H1 (cell line): Measurements from ENCODE around the gene PET117. TPM values are rescaled to one million over a fixed set of nuclear protein-coding genes. Genes with fewer than 3 reads are reported as not detected.

Experiments used
- CTCF ChIA-PET: fragments of 300-600 bp; sonication (Branson Sonifier 250); formaldehyde crosslinking; loops from one replicate; lab custom pipeline; 2021; ENCODE audit not compliant: partially characterized antibody; lab: Charles Lee
- POLR2A ChIA-PET: fragments of 300-600 bp; sonication (Branson Sonifier 250); formaldehyde crosslinking; loops from one replicate; lab custom pipeline; 2021; ENCODE audit warnings: inconsistent platforms; ENCODE audit not compliant: partially characterized antibody; lab: Charles Lee
- DNase-seq, 2 experiments: peaks; one replicate each; pipeline versions ENCODE4 v3.0.0 to v3.0.0-alpha.2; 2010 to 2022; ENCODE audit warnings: low spot score in 2 of 2, low read depth in 1 of 2, mixed read lengths in 1 of 2
- FAIRE-seq: peaks from 2 replicates; lab custom pipeline; 2011; peaks lifted over from hg19 to GRCh38; lab: Jason Lieb, UNC
- H2AFZ ChIP-seq: 2 replicates; pipeline ENCODE4 v1.8.1; 2012; ENCODE audit warnings: low read length, inconsistent platforms
- H2AK5ac ChIP-seq: 2 replicates; pipeline ENCODE4 v1.6.1; 2013; ENCODE audit warnings: low read depth, low read length
- H2BK120ac ChIP-seq: replicated peaks from 2 replicates; pipeline ENCODE3; 2013; ENCODE audit warnings: low read depth, low read length, inconsistent platforms
- H2BK12ac ChIP-seq: 2 replicates; pipeline ENCODE4 v1.6.1; 2013; ENCODE audit warnings: low read depth, low read length
- H2BK15ac ChIP-seq: 2 replicates; pipeline ENCODE4 v1.6.1; 2013; ENCODE audit warnings: low read length
- H2BK20ac ChIP-seq: 2 replicates; pipeline ENCODE4 v1.6.1; 2013; ENCODE audit warnings: low read length
- H2BK5ac ChIP-seq: 2 replicates; pipeline ENCODE4 v1.6.1; 2013; ENCODE audit warnings: low read depth, low read length
- H3K14ac ChIP-seq: 2 replicates; pipeline ENCODE4 v1.6.1; 2013; ENCODE audit warnings: inconsistent platforms; ENCODE audit not compliant: insufficient read length
- H3K18ac ChIP-seq: 2 replicates; pipeline ENCODE4 v1.6.1; 2013; ENCODE audit warnings: low read length; ENCODE audit errors: extremely low read depth
- H3K23ac ChIP-seq: 2 replicates; pipeline ENCODE4 v1.6.1; 2013; ENCODE audit warnings: inconsistent platforms; ENCODE audit not compliant: insufficient read length
- H3K23me2 ChIP-seq: 2 replicates; pipeline ENCODE4 v1.6.1; 2013; ENCODE audit warnings: low read depth, low read length
- H3K27ac ChIP-seq: 2 replicates; pipeline ENCODE4 v1.6.1; 2011; ENCODE audit warnings: low read depth, low read length, inconsistent platforms
- H3K27me3 ChIP-seq, 4 experiments: replicated peaks in 1 of 4; 1 replicate in 1 of 4; 2 replicates in 3 of 4; pipeline versions ENCODE4 v1.6.1 to v1.8.1; 2011 to 2013; ENCODE audit warnings: low read length in 3 of 4, mild to moderate bottlenecking in 3 of 4, inconsistent platforms in 2 of 4, mixed read lengths in 2 of 4, moderate library complexity in 1 of 4; ENCODE audit not compliant: control insufficient read depth in 3 of 4, insufficient read depth in 3 of 4; ENCODE audit errors: extremely low read depth in 1 of 4
- H3K36me3 ChIP-seq, 4 experiments: 2 replicates each; pipeline versions ENCODE4 v1.6.1 to v1.8.1; 2011 to 2013; ENCODE audit warnings: mild to moderate bottlenecking in 4 of 4, low read length in 3 of 4, moderate library complexity in 2 of 4, control low read depth in 1 of 4, inconsistent platforms in 1 of 4; ENCODE audit not compliant: insufficient read depth in 4 of 4, control insufficient read depth in 2 of 4
- H3K4ac ChIP-seq: replicated peaks from 2 replicates; pipeline ENCODE3; 2013; ENCODE audit warnings: low read length, low read depth, mixed read lengths, inconsistent platforms; ENCODE audit not compliant: insufficient read length
- H3K4me1 ChIP-seq, 4 experiments: replicated peaks in 1 of 4; 1 replicate in 1 of 4; 2 replicates in 3 of 4; pipeline versions ENCODE4 v1.6.1 to v1.8.1; 2011 to 2013; ENCODE audit warnings: low read length in 3 of 4, inconsistent platforms in 2 of 4, mixed read lengths in 1 of 4; ENCODE audit not compliant: insufficient read depth in 4 of 4, control insufficient read depth in 3 of 4
- H3K4me2 ChIP-seq, 2 experiments: 2 replicates each; pipeline versions ENCODE4 v1.6.1 to v1.8.1; 2011 to 2013; ENCODE audit warnings: low read depth in 2 of 2, low read length in 2 of 2, control low read depth in 1 of 2, inconsistent platforms in 1 of 2, mild to moderate bottlenecking in 1 of 2; ENCODE audit not compliant: insufficient read depth in 1 of 2
- H3K4me3 ChIP-seq, 4 experiments: fragments of 200-600, 300-600 bp in 1 of 4; sonication (generic), shearing (Covaris generic), sonication (Bioruptor Twin) in 1 of 4; 2 replicates each; pipeline versions ENCODE4 v1.5.1 to v1.8.1; 2011 to 2016; ENCODE audit warnings: low read length in 4 of 4, low read depth in 3 of 4, control low read depth in 2 of 4, inconsistent platforms in 2 of 4, mild to moderate bottlenecking in 2 of 4, mixed read lengths in 1 of 4, moderate library complexity in 1 of 4; ENCODE audit not compliant: insufficient read depth in 2 of 4; ENCODE audit errors: extremely low read depth in 1 of 4
- H3K56ac ChIP-seq: replicated peaks from 2 replicates; pipeline ENCODE3; 2013; ENCODE audit warnings: low read depth, mild to moderate bottlenecking, mixed read lengths, low read length, inconsistent platforms; ENCODE audit not compliant: insufficient read length
- H3K79me1 ChIP-seq: 2 replicates; pipeline ENCODE4 v1.6.1; 2013; ENCODE audit warnings: low read depth, low read length, control low read depth
- H3K79me2 ChIP-seq, 2 experiments: 2 replicates each; pipeline versions ENCODE4 v1.6.1 to v1.8.1; 2012 to 2013; ENCODE audit warnings: low read length in 2 of 2, mild to moderate bottlenecking in 2 of 2, inconsistent platforms in 1 of 2; ENCODE audit not compliant: insufficient read depth in 2 of 2, control insufficient read depth in 1 of 2
- H3K9ac ChIP-seq, 4 experiments: replicated peaks in 1 of 4; 1 replicate in 1 of 4; 2 replicates in 3 of 4; pipeline versions ENCODE4 v1.6.1 to v1.8.1; 2011 to 2013; ENCODE audit warnings: low read depth in 3 of 4, low read length in 3 of 4, control low read depth in 2 of 4, mild to moderate bottlenecking in 2 of 4, moderate library complexity in 2 of 4, inconsistent platforms in 1 of 4; ENCODE audit errors: extremely low read depth in 1 of 4
- H3K9me3 ChIP-seq, 2 experiments: 2 replicates each; pipeline versions ENCODE4 v1.6.1 to v1.8.1; 2012 to 2013; ENCODE audit warnings: mild to moderate bottlenecking in 2 of 2, moderate library complexity in 2 of 2, control low read depth in 1 of 2, inconsistent platforms in 1 of 2, low read depth in 1 of 2, low read length in 1 of 2, mixed read lengths in 1 of 2; ENCODE audit not compliant: insufficient read depth in 2 of 2
- H4K20me1 ChIP-seq, 2 experiments: replicated peaks in 1 of 2; 2 replicates each; pipeline versions ENCODE3 to v1.8.1; 2011 to 2013; ENCODE audit warnings: inconsistent platforms in 2 of 2, low read length in 2 of 2, mild to moderate bottlenecking in 1 of 2; ENCODE audit not compliant: insufficient read depth in 2 of 2, control insufficient read depth in 1 of 2
- H4K5ac ChIP-seq: 2 replicates; pipeline ENCODE4 v1.6.1; 2013; ENCODE audit warnings: low read length, low read depth, mixed read lengths, inconsistent platforms; ENCODE audit not compliant: insufficient read length
- H4K8ac ChIP-seq: 2 replicates; pipeline ENCODE4 v1.8.0; 2013; ENCODE audit warnings: mild to moderate bottlenecking, moderate library complexity, low read length, inconsistent platforms; ENCODE audit not compliant: insufficient read depth; ENCODE audit errors: extremely low read depth
- H4K91ac ChIP-seq: replicated peaks from 2 replicates; pipeline ENCODE3; 2013; ENCODE audit warnings: low read length, mixed read lengths, inconsistent platforms; ENCODE audit not compliant: insufficient read length
- CHD1 ChIP-seq: IDR thresholded peaks from 2 replicates; pipeline ENCODE4 v1.6.1; 2012; ENCODE audit warnings: low read depth, low read length, improper control_type of control experiment
- EGR1 ChIP-seq: IDR thresholded peaks from 2 replicates; pipeline ENCODE4 v1.6.1; 2011; ENCODE audit warnings: low read depth, low read length, borderline replicate concordance
- KDM4A ChIP-seq: IDR thresholded peaks from one replicate; pipeline ENCODE4 v1.7.1; 2012; ENCODE audit warnings: low read depth, mild to moderate bottlenecking, moderate library complexity, low read length, inconsistent platforms; ENCODE audit not compliant: severe bottlenecking
- PHF8 ChIP-seq: fragments of 200-600 bp; sonication (generic); conservative IDR thresholded peaks from 2 replicates; pipeline ENCODE4 v1.7.1; 2012; ENCODE audit warnings: low read depth, mild to moderate bottlenecking, inconsistent platforms, low read length, moderate library complexity
- POLR2A ChIP-seq, 2 experiments: IDR thresholded peaks; 1 replicate in 1 of 2; 2 replicates in 1 of 2; pipeline ENCODE4 v1.6.1; 2011; ENCODE audit warnings: low read depth in 2 of 2, low read length in 2 of 2, mild to moderate bottlenecking in 2 of 2; ENCODE audit errors: control extremely low read depth in 1 of 2
- RBBP5 ChIP-seq: IDR thresholded peaks from 2 replicates; pipeline ENCODE4 v1.7.1; 2012; ENCODE audit warnings: low read depth, mild to moderate bottlenecking, inconsistent platforms, low read length, moderate library complexity, borderline replicate concordance
- SRF ChIP-seq: IDR thresholded peaks from 2 replicates; pipeline ENCODE4 v1.6.1; 2011; ENCODE audit warnings: mild to moderate bottlenecking, low read depth, low read length, moderate library complexity
- TBP ChIP-seq: IDR thresholded peaks from 2 replicates; pipeline ENCODE4 v1.6.1; 2011; ENCODE audit warnings: low read depth, low read length, improper control_type of control experiment
- YY1 ChIP-seq: IDR thresholded peaks from 2 replicates; pipeline ENCODE4 v1.6.1; 2011; ENCODE audit warnings: low read depth, mild to moderate bottlenecking, low read length
- WGBS, 2 experiments: shearing (Covaris generic) in 1 of 2; methylation state at CpG; one replicate each; pipeline versions ENCODE4 v1.1.6 to v1.1.7; 2013 to 2015; ENCODE audit warnings: low lambda C conversion rate in 2 of 2, mixed read lengths in 2 of 2, inconsistent platforms in 1 of 2, low coverage in 1 of 2, missing lambda C conversion rate in 1 of 2; ENCODE audit not compliant: insufficient replicate concordance in 2 of 2, insufficient coverage in 1 of 2, insufficient read length in 1 of 2; ENCODE audit errors: extremely low coverage in 1 of 2, missing lambda C conversion rate in 1 of 2; 5-methylcytosine and 5-hydroxymethylcytosine counted together
- polyA plus RNA-seq, 7 experiments: library from polyadenylated mRNA; depleted of rRNA in 3 of 7; stranded (reverse) in 5 of 7; unstranded in 2 of 7; fragments of >200 nt in 5 of 7; fragments of 200-250 nt in 2 of 7; gene quantifications; 1 replicate in 5 of 7; 2 replicates in 1 of 7; 4 replicates in 1 of 7; pipeline versions ENCODE4 v1.2.1 to v1.2.3, GENCODE V29; 2011 to 2013; ENCODE audit warnings: missing spikeins in 2 of 7, mixed read lengths in 2 of 7
- total RNA-seq: library from RNA; stranded (reverse); fragmentation: NEBNext Ultra II Directional; extraction: Animal tissue kit (Norgen Biotek cat#: 25700); gene quantifications from 2 replicates; pipeline ENCODE4 v1.2.1, GENCODE V29; 2021
- TF ChIP-seq, protein P1 (sequence below), 3 experiments: IDR thresholded peaks; 1 replicate in 2 of 3; 2 replicates in 1 of 3; pipeline versions ENCODE4 v1.5.1 to v1.6.1; 2011; ENCODE audit warnings: low read length in 3 of 3, mild to moderate bottlenecking in 3 of 3, inconsistent platforms in 2 of 3, low read depth in 1 of 3, moderate library complexity in 1 of 3; ENCODE audit not compliant: insufficient read depth in 1 of 3; ENCODE audit errors: control extremely low read depth in 1 of 3

Gene PET117
- total and polyA plus RNA-seq, 2 of the 8 experiments (the other 6 are each of a cell fraction or from before 2014, with no cell fraction given): 9.1 to 23.8 TPM

DNA sequence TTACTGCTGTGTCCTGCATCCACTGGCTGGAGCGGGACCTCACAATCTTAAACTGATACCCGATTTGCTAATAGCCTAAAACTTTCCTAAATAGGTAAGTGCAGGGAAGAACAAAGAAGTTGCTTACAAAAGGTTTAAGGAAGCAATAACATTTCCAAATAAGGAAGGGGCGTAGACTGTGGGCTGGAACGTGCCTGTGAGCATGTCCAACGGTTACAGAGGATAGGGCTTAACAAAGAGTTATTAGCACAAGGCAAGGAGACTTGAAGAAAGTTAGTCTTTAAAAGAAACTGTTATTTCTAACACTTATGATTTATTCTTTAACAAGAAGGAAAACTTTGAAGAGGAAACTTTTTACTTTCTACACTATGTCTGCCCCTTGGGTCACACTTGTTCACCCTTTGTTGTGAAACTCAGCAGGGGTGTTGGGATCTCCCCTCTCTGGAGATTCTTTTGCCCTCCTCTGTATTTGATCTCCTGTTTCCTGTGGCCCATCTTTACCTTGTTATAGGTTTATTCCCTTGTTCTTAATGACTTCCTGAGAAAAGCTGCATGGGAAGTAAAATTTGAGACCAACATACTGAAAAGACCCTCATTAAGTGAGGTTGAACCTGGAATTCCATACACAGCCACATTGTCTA lies 28.7 kb downstream of the PET117 start:
- no peak overlapping the region for H4K8ac ChIP-seq
- DNase-seq (no peak), FAIRE-seq (no peak)
- H3K79me1 ChIP-seq: peaks cover 5% of the 10 kb centered on the region
- H3K4me3 ChIP-seq: no peak overlapping the region
- no peak overlapping the region for H2AFZ ChIP-seq
- POLR2A ChIA-PET: interaction anchor here (1.0 kb wide), 1 partner anchor 10 kb away, joined by 3 read pairs; no protein-coding TSS in a partner anchor
- H2BK5ac ChIP-seq: peak overlapping the region; percentile 14; the same call in 1 of the 2 replicates
- no peak overlapping the region for H4K5ac ChIP-seq
- no peaks in the 10 kb centered on the region for H3K27me3 ChIP-seq
- no peak overlapping the region for H3K14ac ChIP-seq
- peaks cover 0 to 32% of the 10 kb centered on the region in 2 experiments; a peak in 3 of 4 replicates for H3K79me2 ChIP-seq
- H3K4me1 ChIP-seq: no peaks in the 10 kb centered on the region; a peak in 1 of 7 replicates
- no peak overlapping the region for H3K9ac ChIP-seq
- no peak overlapping the region; a peak in 1 of 4 replicates for H3K4me2 ChIP-seq
- no peak overlapping the region for H2BK20ac ChIP-seq
- no peak overlapping the region for H3K4ac ChIP-seq
- no peak overlapping the region for H3K23ac ChIP-seq
- H4K20me1 ChIP-seq: peaks cover 0 to 4% of the 10 kb centered on the region in 2 experiments
- CTCF ChIA-PET: interaction anchor here (0.6 to 1.3 kb wide), 5 partner anchors 20 to 110 kb away, joined by 3 to 4 read pairs (median 3); no protein-coding TSS in a partner anchor
- H3K27ac ChIP-seq: peak overlapping the region; percentile 59; the same call in 1 of the 2 replicates
- H3K9me3 ChIP-seq: no peaks in the 10 kb centered on the region
- no peak overlapping the region for H2AK5ac ChIP-seq
- no peaks in the 10 kb centered on the region for H3K23me2 ChIP-seq
- H2BK15ac ChIP-seq: no peak overlapping the region
- no peak overlapping the region for H3K56ac ChIP-seq
- no peak overlapping the region; the same call in 1 of the 2 replicates for H2BK12ac ChIP-seq
- H3K36me3 ChIP-seq: peaks cover 8 to 26% (median 18%) of the 10 kb centered on the region in 4 experiments; a peak in 7 of 8 replicates
- H4K91ac ChIP-seq: no peak overlapping the region
- no peak overlapping the region for H2BK120ac ChIP-seq
- WGBS, 2 experiments: 87% methylated on average over 5 of the region's 5 CpGs; no CpG with 5 or more reads in 1 of the 2 experiments
- H3K18ac ChIP-seq: no peak overlapping the region
- no peak for TF ChIP-seq KDM4A
- peak; percentile 47; the same call in 1 of the 2 replicates for TF ChIP-seq SRF
- TF ChIP-seq, protein P1, sequence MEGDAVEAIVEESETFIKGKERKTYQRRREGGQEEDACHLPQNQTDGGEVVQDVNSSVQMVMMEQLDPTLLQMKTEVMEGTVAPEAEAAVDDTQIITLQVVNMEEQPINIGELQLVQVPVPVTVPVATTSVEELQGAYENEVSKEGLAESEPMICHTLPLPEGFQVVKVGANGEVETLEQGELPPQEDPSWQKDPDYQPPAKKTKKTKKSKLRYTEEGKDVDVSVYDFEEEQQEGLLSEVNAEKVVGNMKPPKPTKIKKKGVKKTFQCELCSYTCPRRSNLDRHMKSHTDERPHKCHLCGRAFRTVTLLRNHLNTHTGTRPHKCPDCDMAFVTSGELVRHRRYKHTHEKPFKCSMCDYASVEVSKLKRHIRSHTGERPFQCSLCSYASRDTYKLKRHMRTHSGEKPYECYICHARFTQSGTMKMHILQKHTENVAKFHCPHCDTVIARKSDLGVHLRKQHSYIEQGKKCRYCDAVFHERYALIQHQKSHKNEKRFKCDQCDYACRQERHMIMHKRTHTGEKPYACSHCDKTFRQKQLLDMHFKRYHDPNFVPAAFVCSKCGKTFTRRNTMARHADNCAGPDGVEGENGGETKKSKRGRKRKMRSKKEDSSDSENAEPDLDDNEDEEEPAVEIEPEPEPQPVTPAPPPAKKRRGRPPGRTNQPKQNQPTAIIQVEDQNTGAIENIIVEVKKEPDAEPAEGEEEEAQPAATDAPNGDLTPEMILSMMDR (IDR thresholded peaks at IDR 0.05; ENCODE audit: control extremely low read depth in 1 of 3, insufficient read depth in 1 of 3, low read depth in 1 of 3, low read length in 3 of 3): no peak
- TF ChIP-seq YY1: no peak
- TF ChIP-seq PHF8: no peak
- no peak for TF ChIP-seq RBBP5
- TF ChIP-seq TBP: no peak
- no peak for TF ChIP-seq CHD1
- TF ChIP-seq POLR2A (IDR thresholded peaks at IDR 0.05; ENCODE audit: control extremely low read depth in 1 of 2, low read depth in 2 of 2, low read length in 2 of 2): 0 out of 3 replicates have a peak, but pooled peaks of 1 of the 2 experiments have one; percentile 20
- TF ChIP-seq EGR1: no peak
